Fibroblast of lung (primary cell): ENCODE data around the gene KBTBD13.

Source experiments
- EZH2 ChIP-seq: IDR thresholded peaks from 2 replicates; pipeline ENCODE4 v1.5.1; 2012; ENCODE audit warnings: low read length, control low read depth, mild to moderate bottlenecking; ENCODE audit errors: missing control alignments
- TF ChIP-seq, protein P1 (sequence below), 2 donors: IDR thresholded peaks in 1 of 2; conservative IDR thresholded peaks in 1 of 2; 1 replicate in 1 of 2; 2 replicates in 1 of 2; pipeline ENCODE4 v1.5.1; 2011 to 2012; ENCODE audit warnings: low read length in 2 of 2, control low read depth in 1 of 2, inconsistent platforms in 1 of 2, low read depth in 1 of 2, mild to moderate bottlenecking in 1 of 2

DNA sequence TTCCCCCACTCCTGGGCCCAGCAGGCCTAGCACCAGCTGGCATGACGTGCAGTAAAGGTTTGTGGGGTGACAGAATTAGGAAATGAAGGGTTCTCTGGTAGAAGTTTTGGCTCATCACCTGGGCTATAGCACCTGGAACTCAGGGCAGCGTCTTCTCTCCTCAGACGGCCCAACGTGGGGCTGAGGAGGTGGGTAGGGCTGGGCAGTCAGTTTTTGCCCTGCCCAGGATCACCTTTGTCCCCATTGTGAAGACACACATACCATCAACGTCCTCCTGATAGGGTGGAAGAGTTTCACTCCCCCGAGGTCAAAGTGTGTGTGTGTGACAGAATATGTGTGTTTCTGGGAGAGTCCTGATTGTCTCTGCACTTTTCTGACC is 12.1 kb downstream of the KBTBD13 start:
- TF ChIP-seq, protein P1, sequence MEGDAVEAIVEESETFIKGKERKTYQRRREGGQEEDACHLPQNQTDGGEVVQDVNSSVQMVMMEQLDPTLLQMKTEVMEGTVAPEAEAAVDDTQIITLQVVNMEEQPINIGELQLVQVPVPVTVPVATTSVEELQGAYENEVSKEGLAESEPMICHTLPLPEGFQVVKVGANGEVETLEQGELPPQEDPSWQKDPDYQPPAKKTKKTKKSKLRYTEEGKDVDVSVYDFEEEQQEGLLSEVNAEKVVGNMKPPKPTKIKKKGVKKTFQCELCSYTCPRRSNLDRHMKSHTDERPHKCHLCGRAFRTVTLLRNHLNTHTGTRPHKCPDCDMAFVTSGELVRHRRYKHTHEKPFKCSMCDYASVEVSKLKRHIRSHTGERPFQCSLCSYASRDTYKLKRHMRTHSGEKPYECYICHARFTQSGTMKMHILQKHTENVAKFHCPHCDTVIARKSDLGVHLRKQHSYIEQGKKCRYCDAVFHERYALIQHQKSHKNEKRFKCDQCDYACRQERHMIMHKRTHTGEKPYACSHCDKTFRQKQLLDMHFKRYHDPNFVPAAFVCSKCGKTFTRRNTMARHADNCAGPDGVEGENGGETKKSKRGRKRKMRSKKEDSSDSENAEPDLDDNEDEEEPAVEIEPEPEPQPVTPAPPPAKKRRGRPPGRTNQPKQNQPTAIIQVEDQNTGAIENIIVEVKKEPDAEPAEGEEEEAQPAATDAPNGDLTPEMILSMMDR (conservative IDR thresholded peaks at IDR 0.05 in 1 of 2, IDR thresholded peaks at IDR 0.05 in 1 of 2; ENCODE audit: low read depth in 1 of 2, low read length in 2 of 2) = no peak
- TF ChIP-seq EZH2 = no peak
